SW480 (cell line): ENCODE measurements around the gene TRAM2.

Experiments
- DNase-seq: peaks from one replicate; pipeline ENCODE4 v3.0.0-alpha.2; 2016; ENCODE audit warnings: low spot score

The TRAM2 gene, protein sequence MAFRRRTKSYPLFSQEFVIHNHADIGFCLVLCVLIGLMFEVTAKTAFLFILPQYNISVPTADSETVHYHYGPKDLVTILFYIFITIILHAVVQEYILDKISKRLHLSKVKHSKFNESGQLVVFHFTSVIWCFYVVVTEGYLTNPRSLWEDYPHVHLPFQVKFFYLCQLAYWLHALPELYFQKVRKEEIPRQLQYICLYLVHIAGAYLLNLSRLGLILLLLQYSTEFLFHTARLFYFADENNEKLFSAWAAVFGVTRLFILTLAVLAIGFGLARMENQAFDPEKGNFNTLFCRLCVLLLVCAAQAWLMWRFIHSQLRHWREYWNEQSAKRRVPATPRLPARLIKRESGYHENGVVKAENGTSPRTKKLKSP

GRCh38 chr6:52577022-52577777 lies at the start of gene TRAM2:
TRAM2 (minus strand) TSS chr6:52577060; CDS start chr6:52576915, 145 bp downstream.
- DNase-seq = peak; percentile 62

GRCh38 chr6:52622810-52623209 lies 46.0 kb upstream of the TRAM2 start:
- no peak for DNase-seq

GRCh38 chr6:52621631-52622030 lies 44.8 kb upstream of the TRAM2 start:
- DNase-seq = no peak

- no peak for DNase-seq
Measured at GRCh38 chr6:52620906-52621190, 44.0 kb upstream of the TRAM2 start.

DNA sequence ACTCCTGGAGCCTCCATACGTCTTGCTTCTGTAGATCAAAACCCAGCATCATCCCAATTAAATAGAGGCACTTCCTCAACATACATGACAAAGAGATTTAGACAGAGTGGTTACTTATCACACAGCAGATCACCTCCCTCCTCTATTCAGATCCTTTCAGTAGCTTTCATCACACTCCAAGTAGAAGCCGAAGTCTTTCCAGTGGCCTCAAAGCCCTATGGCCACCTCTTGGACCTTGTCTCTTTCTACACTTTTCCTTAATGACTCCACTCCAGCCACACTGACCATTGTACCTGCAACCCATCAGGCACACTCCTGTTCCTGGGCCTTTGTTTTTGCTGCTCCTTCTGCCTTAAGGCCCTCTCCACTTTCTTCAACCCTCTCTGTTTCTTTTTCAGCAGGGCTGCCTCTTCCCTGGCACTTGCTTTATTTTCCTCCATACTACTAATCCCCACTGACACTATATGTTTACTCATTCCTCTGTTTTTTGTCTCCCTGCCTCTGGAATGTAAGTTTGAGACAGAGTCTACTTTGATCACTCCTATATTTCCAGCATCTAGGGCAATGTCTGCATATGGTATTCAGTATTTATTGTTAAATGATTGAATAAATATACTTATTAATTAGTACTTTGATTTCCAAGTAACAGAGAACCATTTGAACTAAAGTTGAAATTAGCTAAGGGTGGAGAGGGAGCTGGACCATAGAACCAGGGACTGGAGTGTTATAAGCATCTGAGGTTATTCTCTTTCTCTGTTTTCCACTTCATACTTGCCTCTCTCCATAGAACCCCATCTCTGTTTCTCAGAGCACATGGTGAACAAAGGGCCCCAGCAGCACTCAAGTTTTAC lies 43.4 kb upstream of the TRAM2 start:
- no peak for DNase-seq

DNA sequence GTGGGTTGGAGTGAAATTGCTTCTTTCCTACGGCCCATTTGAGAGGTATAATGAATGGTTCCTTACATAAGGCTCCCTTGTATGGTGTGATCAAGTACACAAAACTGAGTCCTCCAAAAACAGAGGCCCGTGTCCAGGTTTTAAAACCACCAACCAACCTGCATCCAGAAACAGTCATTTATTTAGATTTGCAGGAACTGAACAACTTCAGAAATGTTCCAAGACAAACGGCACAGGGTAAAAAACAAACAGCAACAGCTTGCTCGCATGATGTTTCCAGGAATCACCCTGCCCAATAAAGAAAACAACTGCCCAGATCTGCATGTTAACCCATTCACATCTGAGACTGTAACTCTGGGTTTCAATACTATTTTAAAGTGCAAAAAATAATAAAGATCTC lies 40.2 kb upstream of the TRAM2 start:
- DNase-seq = no peak

- DNase-seq = no peak
Measured at GRCh38 chr6:52616059-52616690, 39.3 kb upstream of the TRAM2 start.

- DNase-seq = no peak
Measured at GRCh38 chr6:52612336-52613054, 35.6 kb upstream of the TRAM2 start.

GRCh38 chr6:52611833-52612232 lies 35.0 kb upstream of the TRAM2 start:
- no peak for DNase-seq

GRCh38 chr6:52610745-52611355 lies 34.0 kb upstream of the TRAM2 start:
- DNase-seq = peak; percentile 56

- no peak for DNase-seq
Measured at GRCh38 chr6:52610011-52610410, 33.2 kb upstream of the TRAM2 start.

- no peak for DNase-seq
Measured at GRCh38 chr6:52605610-52606185, 28.8 kb upstream of the TRAM2 start.

GRCh38 chr6:52603000-52603795 lies 26.3 kb upstream of the TRAM2 start:
- no peak for DNase-seq

DNA sequence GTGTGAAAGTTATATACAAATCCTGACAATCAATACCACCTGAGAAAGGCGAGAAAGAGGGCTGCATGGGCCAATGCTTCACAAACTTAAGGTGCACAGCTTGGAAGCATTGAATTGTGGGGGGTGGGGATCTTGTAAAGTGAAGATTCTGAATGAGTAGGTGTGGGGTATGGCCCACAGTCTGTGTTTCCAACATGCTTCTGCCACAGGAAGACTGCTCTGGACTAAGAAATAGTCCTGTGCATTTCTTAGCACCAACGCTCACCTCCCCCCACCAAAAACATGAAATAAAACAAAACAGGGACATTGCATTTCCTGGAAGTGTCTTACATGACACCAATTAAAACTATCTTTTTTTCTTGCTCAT lies 21.9 kb upstream of the TRAM2 start:
- no peak for DNase-seq

DNA sequence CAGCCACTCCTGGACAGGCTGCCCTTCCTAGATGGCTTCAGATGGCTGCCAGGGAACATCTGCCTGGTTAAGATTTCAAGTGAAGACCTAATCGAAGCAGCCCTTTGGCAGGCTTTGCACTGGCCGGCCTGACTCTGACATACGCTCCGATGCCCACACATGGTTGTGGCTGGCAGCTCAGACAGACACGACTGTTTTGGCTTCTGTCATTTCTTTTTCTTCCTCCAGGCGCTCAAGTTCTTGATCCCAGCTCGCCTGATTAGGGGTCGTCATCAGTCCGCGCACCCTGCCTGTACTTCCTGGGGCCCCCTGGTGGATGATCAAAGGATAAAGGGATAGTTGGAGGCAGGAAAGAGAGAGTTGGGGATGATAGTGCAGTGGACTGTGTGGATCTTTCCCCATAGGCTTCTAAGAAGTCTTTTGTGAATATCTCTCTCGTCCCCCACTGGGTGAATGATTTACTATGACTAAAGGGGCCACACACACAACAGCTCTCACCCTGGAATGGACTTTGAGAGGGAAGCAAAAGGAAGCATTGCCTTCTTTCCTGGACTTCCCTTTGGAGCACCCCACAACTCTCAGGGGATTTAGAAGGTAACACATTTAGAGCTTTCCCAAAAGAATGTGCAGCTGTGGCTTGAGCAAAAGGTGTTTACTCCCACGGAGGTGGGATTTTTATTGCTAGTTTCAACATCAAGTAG lies 21.4 kb upstream of the TRAM2 start:
- peak; percentile 65 for DNase-seq

DNA sequence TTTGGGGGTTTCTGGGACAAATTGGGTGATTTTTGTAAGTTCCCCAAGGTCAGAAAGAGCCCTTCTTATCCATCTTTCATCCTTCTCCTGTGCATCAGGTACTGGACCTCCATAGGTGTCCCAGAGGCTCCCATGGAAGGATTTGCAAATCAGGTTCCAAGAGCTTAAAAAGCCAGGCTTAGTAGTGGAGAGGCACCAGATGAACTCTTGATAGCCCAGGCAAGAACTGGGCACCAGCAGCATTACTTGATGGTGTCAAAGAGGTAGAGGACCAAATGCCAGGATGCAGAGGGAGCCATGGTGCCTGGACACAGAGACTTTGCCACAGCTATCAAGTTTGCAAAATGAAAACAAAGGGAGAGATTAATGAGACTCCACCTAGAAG lies 20.9 kb upstream of the TRAM2 start:
- no peak for DNase-seq

- DNase-seq = no peak
Measured at GRCh38 chr6:52596371-52597028, 19.6 kb upstream of the TRAM2 start.

- DNase-seq = no peak
Measured at GRCh38 chr6:52595796-52596130, 18.9 kb upstream of the TRAM2 start.
